Tibial nerve (tissue), 4 donors: ENCODE measurements around the gene VAMP2. TPM values are rescaled to one million over a fixed set of nuclear protein-coding genes. Genes with fewer than 3 reads are reported as not detected.

ENCODE experiments used
- DNase-seq, 2 donors: peaks; one replicate each; pipeline ENCODE4 v3.0.0-alpha.2; 2019; ENCODE audit warnings: low spot score in 2 of 2
- H3K27ac ChIP-seq, 4 donors: fragments of 200-600 bp; sonication (generic) in 3 of 4; one replicate each; pipeline ENCODE4 v1.5.1; 2017 to 2019; ENCODE audit warnings: mild to moderate bottlenecking in 1 of 4
- H3K27me3 ChIP-seq, 2 donors: fragments of 200-600 bp; sonication (generic) in 1 of 2; one replicate each; pipeline versions ENCODE4 v1.5.1 to v1.6.0; 2017 to 2019
- H3K36me3 ChIP-seq, 3 donors: fragments of 200-600 bp; sonication (generic); one replicate each; pipeline ENCODE4 v1.5.1; 2018 to 2019
- H3K4me1 ChIP-seq, 4 donors: fragments of 200-600 bp; sonication (generic) in 3 of 4; one replicate each; pipeline ENCODE4 v1.5.1; 2017 to 2019
- H3K4me3 ChIP-seq, 4 donors: fragments of 200-600 bp; sonication (generic) in 3 of 4; one replicate each; pipeline ENCODE4 v1.5.1; 2017 to 2019; ENCODE audit warnings: mild to moderate bottlenecking in 1 of 4, moderate library complexity in 1 of 4
- H3K9me3 ChIP-seq, 4 donors: fragments of 200-600 bp; sonication (generic) in 3 of 4; one replicate each; pipeline ENCODE4 v1.5.1; 2017 to 2019
- EP300 ChIP-seq, 2 donors: sonication (generic); formaldehyde crosslinking; IDR thresholded peaks; one replicate each; pipeline ENCODE4 v1.6.1; 2017; ENCODE audit warnings: antibody characterized with exemption in 2 of 2, mild to moderate bottlenecking in 1 of 2
- POLR2A ChIP-seq, 2 donors: fragments of 450-650 bp; IDR thresholded peaks; one replicate each; pipeline ENCODE4 v1.6.1; 2017; ENCODE audit warnings: antibody characterized with exemption in 2 of 2, mild to moderate bottlenecking in 2 of 2, moderate library complexity in 2 of 2
- WGBS, 2 donors: methylation state at CpG; one replicate each; pipeline ENCODE4 v1.1.5; 2018; 5-methylcytosine and 5-hydroxymethylcytosine counted together
- total RNA-seq, 4 donors: library from RNA; depleted of rRNA; stranded (reverse); fragments of >200 nt; gene quantifications; one replicate each; pipeline ENCODE4 v1.1.0, GENCODE V29; 2016
- TF ChIP-seq, protein P1 (sequence below), 5 experiments: fragments of 200-600 bp in 3 of 5; fragments of 450-650 bp in 2 of 5; sonication (generic) in 3 of 5; IDR thresholded peaks; one replicate each; pipeline ENCODE4 v1.5.1; 2016 to 2019; ENCODE audit warnings: antibody characterized with exemption in 5 of 5, mild to moderate bottlenecking in 3 of 5, moderate library complexity in 2 of 5

The VAMP2 gene
- total RNA-seq, 4 donors from 2014 or later, result 48.0 to 72.1 (median 59.0) TPM

DNA sequence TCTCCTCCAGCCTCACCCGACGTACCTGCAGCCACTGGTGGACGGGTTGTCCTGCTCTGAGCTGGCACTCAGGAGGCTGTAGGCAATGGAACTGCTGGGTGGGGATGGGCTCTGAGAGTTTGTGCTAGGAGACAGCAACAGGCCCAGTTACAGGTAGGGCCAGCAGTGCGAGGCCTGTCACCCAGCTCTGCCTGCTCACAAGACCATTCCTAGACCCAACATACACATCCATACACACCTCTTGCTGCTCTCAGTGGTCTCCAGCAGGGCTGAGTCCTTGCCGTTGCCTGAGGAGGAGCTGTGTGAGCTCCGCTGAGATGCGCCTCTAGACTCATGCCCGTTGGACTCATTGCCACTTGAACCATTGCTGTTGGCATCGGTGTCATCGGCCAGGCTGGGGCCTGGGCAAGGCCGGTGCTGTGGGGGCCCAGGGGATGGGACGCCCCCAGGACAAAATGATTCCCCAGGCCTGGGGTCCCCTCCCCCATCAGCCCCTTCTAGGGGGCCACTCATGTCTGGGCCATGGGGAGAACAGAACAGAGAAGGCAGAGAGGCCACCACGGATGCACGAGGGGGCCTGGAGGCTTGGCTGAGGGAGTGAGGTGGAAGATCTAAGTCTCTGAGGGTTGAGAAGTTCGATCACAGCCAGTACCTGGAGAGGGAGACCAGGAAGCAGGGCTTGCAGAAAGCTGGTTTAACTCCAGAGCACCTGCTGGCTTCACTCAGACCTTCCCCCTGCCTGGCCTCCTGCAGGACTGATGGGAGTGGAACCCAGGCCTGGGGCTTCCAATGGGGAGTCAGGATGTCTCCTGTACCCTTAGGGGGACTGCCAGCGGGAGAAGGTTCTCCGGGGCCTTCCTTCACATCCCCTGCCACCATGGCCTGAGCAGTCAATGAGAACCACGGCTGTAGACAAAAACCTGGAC, 12.3 kb downstream of the VAMP2 start:
- WGBS, 2 donors, result 66 to 72% methylated on average over 17 of the region's 18 CpGs
- Histone ChIP-seq H3K27ac (peak overlapping the region; percentile 98 to 100 (median 100)), H3K4me1 (peaks cover 3 to 64% (median 36%) of the 10 kb centered on the region in 4 donors), H3K36me3 (peaks cover 34 to 57% (median 46%) of the 10 kb centered on the region in 3 donors), H3K9me3 (no peaks in the 10 kb centered on the region), H3K27me3 (no peaks in the 10 kb centered on the region), H3K4me3 (peak overlapping the region; percentile 75 to 92 (median 86))
- DNase-seq, result peak in 1 of 2 donors; percentile 14
- TF ChIP-seq, protein P1, sequence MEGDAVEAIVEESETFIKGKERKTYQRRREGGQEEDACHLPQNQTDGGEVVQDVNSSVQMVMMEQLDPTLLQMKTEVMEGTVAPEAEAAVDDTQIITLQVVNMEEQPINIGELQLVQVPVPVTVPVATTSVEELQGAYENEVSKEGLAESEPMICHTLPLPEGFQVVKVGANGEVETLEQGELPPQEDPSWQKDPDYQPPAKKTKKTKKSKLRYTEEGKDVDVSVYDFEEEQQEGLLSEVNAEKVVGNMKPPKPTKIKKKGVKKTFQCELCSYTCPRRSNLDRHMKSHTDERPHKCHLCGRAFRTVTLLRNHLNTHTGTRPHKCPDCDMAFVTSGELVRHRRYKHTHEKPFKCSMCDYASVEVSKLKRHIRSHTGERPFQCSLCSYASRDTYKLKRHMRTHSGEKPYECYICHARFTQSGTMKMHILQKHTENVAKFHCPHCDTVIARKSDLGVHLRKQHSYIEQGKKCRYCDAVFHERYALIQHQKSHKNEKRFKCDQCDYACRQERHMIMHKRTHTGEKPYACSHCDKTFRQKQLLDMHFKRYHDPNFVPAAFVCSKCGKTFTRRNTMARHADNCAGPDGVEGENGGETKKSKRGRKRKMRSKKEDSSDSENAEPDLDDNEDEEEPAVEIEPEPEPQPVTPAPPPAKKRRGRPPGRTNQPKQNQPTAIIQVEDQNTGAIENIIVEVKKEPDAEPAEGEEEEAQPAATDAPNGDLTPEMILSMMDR (IDR thresholded peaks at IDR 0.05), result no peak
- TF ChIP-seq EP300 (IDR thresholded peaks at IDR 0.05), result peak in 1 of 2 donors; percentile 1
- TF ChIP-seq POLR2A (IDR thresholded peaks at IDR 0.05), result peak in 1 of 2 donors; percentile 6

DNA sequence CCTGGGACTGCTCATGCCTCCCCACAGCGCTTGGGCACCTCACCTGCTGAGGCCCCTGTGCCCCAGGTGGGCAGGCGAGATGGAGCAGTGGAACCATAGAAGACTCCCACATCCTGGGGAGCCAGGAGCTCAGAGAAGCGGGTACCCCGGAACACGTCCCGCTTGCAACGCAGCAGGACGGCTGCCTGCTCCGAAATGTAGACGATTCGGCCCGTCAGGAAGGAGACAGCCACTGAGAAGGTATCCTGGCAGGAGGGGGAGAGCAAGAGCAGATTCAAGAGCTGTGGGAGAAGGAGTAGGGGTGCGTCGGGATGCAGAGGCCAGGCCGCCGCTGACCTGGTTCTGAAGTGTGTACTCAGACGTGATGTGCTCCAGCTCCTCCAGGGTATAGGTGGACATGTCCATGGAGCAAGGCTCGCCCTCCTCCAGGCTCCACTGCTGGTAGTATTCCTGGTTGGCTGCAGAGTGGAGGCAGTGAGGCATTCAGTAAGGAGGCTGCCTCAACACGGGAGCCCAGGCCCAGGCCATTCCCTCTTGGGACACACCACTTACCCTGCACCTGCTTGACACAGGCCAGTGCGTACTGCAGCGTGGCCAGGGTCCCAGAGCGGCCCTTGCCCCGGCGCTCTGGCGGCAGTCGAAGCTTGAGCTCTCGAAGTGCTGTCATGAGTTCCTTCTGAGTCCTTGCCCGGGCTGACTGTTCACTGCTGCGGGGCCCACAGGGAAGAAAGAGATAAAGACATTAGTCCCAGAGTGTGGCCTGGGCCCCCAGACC, 13.1 kb downstream of the VAMP2 start:
- H3K9me3 ChIP-seq, result no peaks in the 10 kb centered on the region
- peak overlapping the region; percentile 98 to 100 (median 100) for H3K27ac ChIP-seq
- H3K27me3 ChIP-seq, result no peaks in the 10 kb centered on the region
- TF ChIP-seq EP300 (IDR thresholded peaks at IDR 0.05) (no peak), POLR2A (IDR thresholded peaks at IDR 0.05) (peak in 1 of 2 donors; percentile 3)
- TF ChIP-seq, protein P1 (IDR thresholded peaks at IDR 0.05), result no peak
- 92 to 93% methylated on average over 20 to 22 of the region's 29 CpGs for WGBS, 2 donors
- DNase-seq, result peak in 1 of 2 donors; percentile 16
- H3K4me1 ChIP-seq, result peaks cover 3 to 68% (median 36%) of the 10 kb centered on the region in 4 donors
- peak overlapping the region in 1 of 4 donors; percentile 92 for H3K4me3 ChIP-seq
- peaks cover 35 to 66% (median 52%) of the 10 kb centered on the region in 3 donors for H3K36me3 ChIP-seq

DNA sequence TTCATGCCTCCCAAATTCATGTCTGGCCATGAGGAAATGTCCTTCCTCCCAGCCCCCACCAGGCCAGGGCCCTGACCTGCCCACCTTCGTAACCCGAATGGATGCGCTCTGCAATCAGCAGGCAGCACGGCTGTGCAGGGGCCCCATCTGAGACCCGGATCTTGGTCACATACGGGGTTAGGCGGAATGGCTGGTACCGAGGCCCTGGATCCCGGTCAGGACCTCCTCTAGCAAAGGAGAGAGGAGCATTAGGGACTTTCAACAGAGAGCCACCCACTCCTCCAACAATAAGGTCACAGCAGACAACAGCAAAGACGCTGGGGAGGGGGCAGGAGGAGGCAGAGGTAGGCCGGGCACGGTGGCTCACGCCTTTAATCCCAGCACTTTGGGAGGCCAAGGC, 14.2 kb downstream of the VAMP2 start:
- H3K27ac ChIP-seq, result peak overlapping the region; percentile 44 to 100 (median 100)

DNA sequence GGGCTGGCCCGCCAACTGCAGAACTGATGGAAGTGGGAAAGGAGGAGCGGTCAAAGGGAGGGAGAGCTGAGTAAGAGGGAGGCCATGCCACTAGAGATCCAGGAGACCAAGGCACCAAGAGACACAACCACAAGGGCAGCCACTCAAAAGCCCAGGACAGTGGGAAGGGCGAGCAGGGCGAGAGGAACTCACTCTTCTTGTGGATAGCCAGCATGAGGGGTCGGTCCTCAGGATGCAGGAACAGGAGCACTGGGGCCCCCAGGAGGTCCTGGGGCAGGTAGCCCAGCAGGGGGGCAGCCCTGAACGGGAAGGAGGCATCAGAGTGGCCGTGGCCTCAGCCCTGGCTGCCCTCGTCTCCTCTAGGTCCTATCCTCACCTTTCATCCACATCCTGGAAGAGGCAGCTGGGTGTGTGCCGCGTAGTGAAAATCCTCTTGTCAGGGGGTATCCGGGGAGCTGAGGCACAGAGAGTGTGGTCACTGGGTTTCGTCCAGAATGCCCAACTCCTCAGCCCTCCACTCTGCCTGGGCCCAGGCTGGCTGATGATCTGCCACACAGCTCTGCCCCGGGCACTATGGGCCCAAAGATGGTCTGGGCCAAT, 14.8 kb downstream of the VAMP2 start:
- Histone ChIP-seq H3K9me3 (no peaks in the 10 kb centered on the region), H3K4me1 (peaks cover 0 to 75% (median 23%) of the 10 kb centered on the region in 4 donors), H3K4me3 (no peak overlapping the region), H3K27me3 (no peaks in the 10 kb centered on the region), H3K36me3 (peaks cover 40 to 83% (median 69%) of the 10 kb centered on the region in 3 donors), H3K27ac (peak overlapping the region; percentile 61 to 100 (median 100))
- WGBS, 2 donors, result 88 to 91% methylated on average over 13 of the region's 13 CpGs
- TF ChIP-seq POLR2A (IDR thresholded peaks at IDR 0.05), result no peak
- TF ChIP-seq EP300 (IDR thresholded peaks at IDR 0.05), result peak in 1 of 2 donors; percentile 43
- TF ChIP-seq, protein P1 (IDR thresholded peaks at IDR 0.05), result no peak
- DNase-seq, result no peak

More for the DNA sequence above, 14.2 kb downstream of the VAMP2 start:
- H3K27me3 ChIP-seq, result no peaks in the 10 kb centered on the region
- no peak for DNase-seq
- peaks cover 3 to 75% (median 30%) of the 10 kb centered on the region in 4 donors for H3K4me1 ChIP-seq
- TF ChIP-seq EP300 (IDR thresholded peaks at IDR 0.05) (no peak), POLR2A (IDR thresholded peaks at IDR 0.05) (no peak)
- TF ChIP-seq, protein P1 (IDR thresholded peaks at IDR 0.05), result no peak
- no peak overlapping the region for H3K4me3 ChIP-seq
- 90 to 92% methylated on average over 13 of the region's 13 CpGs for WGBS, 2 donors
- H3K9me3 ChIP-seq, result no peaks in the 10 kb centered on the region
- peaks cover 39 to 76% (median 62%) of the 10 kb centered on the region in 3 donors for H3K36me3 ChIP-seq
